PFSK-1 (cell line): ENCODE measurements around the gene P4HA3.

Source experiments
- FOXP2 ChIP-seq: optimal IDR thresholded peaks from 2 replicates; pipeline ENCODE3; 2011; ENCODE audit warnings: borderline replicate concordance, control low read depth, inconsistent platforms; ENCODE audit not compliant: insufficient read depth; ENCODE audit errors: extremely low read length, extremely low read depth
- POLR2AphosphoS5 ChIP-seq: IDR thresholded peaks from 2 replicates; pipeline ENCODE4 v1.6.1; 2012; ENCODE audit warnings: low read depth, mild to moderate bottlenecking, control low read depth, low read length, moderate library complexity
- REST ChIP-seq, 2 experiments: IDR thresholded peaks; 2 replicates each; pipeline versions ENCODE4 v1.6.1 to v1.8.0; 2011 to 2012; ENCODE audit warnings: low read depth in 2 of 2, low read length in 2 of 2, control low read depth in 1 of 2, inconsistent platforms in 1 of 2, mild to moderate bottlenecking in 1 of 2, moderate library complexity in 1 of 2; ENCODE audit not compliant: insufficient read depth in 1 of 2
- SIN3A ChIP-seq: IDR thresholded peaks from 2 replicates; pipeline ENCODE4 v1.6.1; 2012; ENCODE audit warnings: mild to moderate bottlenecking, low read length, moderate library complexity, borderline replicate concordance; ENCODE audit not compliant: insufficient read depth
- TAF1 ChIP-seq: IDR thresholded peaks from 2 replicates; pipeline ENCODE4 v1.6.1; 2012; ENCODE audit warnings: low read length, control low read depth, borderline replicate concordance; ENCODE audit not compliant: insufficient read depth

P4HA3 gene

GRCh38 chr11:74220376-74220775 lies 91.1 kb downstream of the P4HA3 start:
- TF ChIP-seq REST (IDR thresholded peaks at IDR 0.05; ENCODE audit: insufficient read depth in 1 of 2, low read depth in 2 of 2, low read length in 2 of 2) (no peak), FOXP2 (no peak), POLR2AphosphoS5 (no peak), SIN3A (no peak), TAF1 (no peak)
